H1 (cell line): ENCODE results near the gene DDX11. TPM values are rescaled to one million over a fixed set of nuclear protein-coding genes. Genes with fewer than 3 reads are reported as not detected.
"Not testable (repeated sequence)": the region's sequence is repeated elsewhere in the genome, so short reads cannot be mapped to it uniquely, and the experiment has no call there.

Experiments used
- CTCF ChIA-PET: fragments of 300-600 bp; sonication (Branson Sonifier 250); formaldehyde crosslinking; loops from one replicate; lab custom pipeline; 2021; ENCODE audit not compliant: partially characterized antibody; lab: Charles Lee
- POLR2A ChIA-PET: fragments of 300-600 bp; sonication (Branson Sonifier 250); formaldehyde crosslinking; loops from one replicate; lab custom pipeline; 2021; ENCODE audit warnings: inconsistent platforms; ENCODE audit not compliant: partially characterized antibody; lab: Charles Lee
- DNase-seq, 2 experiments: peaks; one replicate each; pipeline versions ENCODE4 v3.0.0 to v3.0.0-alpha.2; 2010 to 2022; ENCODE audit warnings: low spot score in 2 of 2, low read depth in 1 of 2, mixed read lengths in 1 of 2
- FAIRE-seq: peaks from 2 replicates; lab custom pipeline; 2011; peaks lifted over from hg19 to GRCh38; lab: Jason Lieb, UNC
- H2AFZ ChIP-seq: 2 replicates; pipeline ENCODE4 v1.8.1; 2012; ENCODE audit warnings: low read length, inconsistent platforms
- H2AK5ac ChIP-seq: 2 replicates; pipeline ENCODE4 v1.6.1; 2013; ENCODE audit warnings: low read depth, low read length
- H2BK120ac ChIP-seq: replicated peaks from 2 replicates; pipeline ENCODE3; 2013; ENCODE audit warnings: low read depth, low read length, inconsistent platforms
- H2BK12ac ChIP-seq: 2 replicates; pipeline ENCODE4 v1.6.1; 2013; ENCODE audit warnings: low read depth, low read length
- H2BK15ac ChIP-seq: 2 replicates; pipeline ENCODE4 v1.6.1; 2013; ENCODE audit warnings: low read length
- H2BK20ac ChIP-seq: 2 replicates; pipeline ENCODE4 v1.6.1; 2013; ENCODE audit warnings: low read length
- H2BK5ac ChIP-seq: 2 replicates; pipeline ENCODE4 v1.6.1; 2013; ENCODE audit warnings: low read depth, low read length
- H3K14ac ChIP-seq: 2 replicates; pipeline ENCODE4 v1.6.1; 2013; ENCODE audit warnings: inconsistent platforms; ENCODE audit not compliant: insufficient read length
- H3K18ac ChIP-seq: 2 replicates; pipeline ENCODE4 v1.6.1; 2013; ENCODE audit warnings: low read length; ENCODE audit errors: extremely low read depth
- H3K23ac ChIP-seq: 2 replicates; pipeline ENCODE4 v1.6.1; 2013; ENCODE audit warnings: inconsistent platforms; ENCODE audit not compliant: insufficient read length
- H3K23me2 ChIP-seq: 2 replicates; pipeline ENCODE4 v1.6.1; 2013; ENCODE audit warnings: low read depth, low read length
- H3K27ac ChIP-seq: 2 replicates; pipeline ENCODE4 v1.6.1; 2011; ENCODE audit warnings: low read depth, low read length, inconsistent platforms
- H3K27me3 ChIP-seq, 4 experiments: replicated peaks in 1 of 4; 1 replicate in 1 of 4; 2 replicates in 3 of 4; pipeline versions ENCODE4 v1.6.1 to v1.8.1; 2011 to 2013; ENCODE audit warnings: low read length in 3 of 4, mild to moderate bottlenecking in 3 of 4, inconsistent platforms in 2 of 4, mixed read lengths in 2 of 4, moderate library complexity in 1 of 4; ENCODE audit not compliant: control insufficient read depth in 3 of 4, insufficient read depth in 3 of 4; ENCODE audit errors: extremely low read depth in 1 of 4
- H3K36me3 ChIP-seq, 4 experiments: 2 replicates each; pipeline versions ENCODE4 v1.6.1 to v1.8.1; 2011 to 2013; ENCODE audit warnings: mild to moderate bottlenecking in 4 of 4, low read length in 3 of 4, moderate library complexity in 2 of 4, control low read depth in 1 of 4, inconsistent platforms in 1 of 4; ENCODE audit not compliant: insufficient read depth in 4 of 4, control insufficient read depth in 2 of 4
- H3K4ac ChIP-seq: replicated peaks from 2 replicates; pipeline ENCODE3; 2013; ENCODE audit warnings: low read length, low read depth, mixed read lengths, inconsistent platforms; ENCODE audit not compliant: insufficient read length
- H3K4me1 ChIP-seq, 4 experiments: replicated peaks in 1 of 4; 1 replicate in 1 of 4; 2 replicates in 3 of 4; pipeline versions ENCODE4 v1.6.1 to v1.8.1; 2011 to 2013; ENCODE audit warnings: low read length in 3 of 4, inconsistent platforms in 2 of 4, mixed read lengths in 1 of 4; ENCODE audit not compliant: insufficient read depth in 4 of 4, control insufficient read depth in 3 of 4
- H3K4me2 ChIP-seq, 2 experiments: 2 replicates each; pipeline versions ENCODE4 v1.6.1 to v1.8.1; 2011 to 2013; ENCODE audit warnings: low read depth in 2 of 2, low read length in 2 of 2, control low read depth in 1 of 2, inconsistent platforms in 1 of 2, mild to moderate bottlenecking in 1 of 2; ENCODE audit not compliant: insufficient read depth in 1 of 2
- H3K4me3 ChIP-seq, 4 experiments: fragments of 200-600, 300-600 bp in 1 of 4; sonication (generic), shearing (Covaris generic), sonication (Bioruptor Twin) in 1 of 4; 2 replicates each; pipeline versions ENCODE4 v1.5.1 to v1.8.1; 2011 to 2016; ENCODE audit warnings: low read length in 4 of 4, low read depth in 3 of 4, control low read depth in 2 of 4, inconsistent platforms in 2 of 4, mild to moderate bottlenecking in 2 of 4, mixed read lengths in 1 of 4, moderate library complexity in 1 of 4; ENCODE audit not compliant: insufficient read depth in 2 of 4; ENCODE audit errors: extremely low read depth in 1 of 4
- H3K56ac ChIP-seq: replicated peaks from 2 replicates; pipeline ENCODE3; 2013; ENCODE audit warnings: low read depth, mild to moderate bottlenecking, mixed read lengths, low read length, inconsistent platforms; ENCODE audit not compliant: insufficient read length
- H3K79me1 ChIP-seq: 2 replicates; pipeline ENCODE4 v1.6.1; 2013; ENCODE audit warnings: low read depth, low read length, control low read depth
- H3K79me2 ChIP-seq, 2 experiments: 2 replicates each; pipeline versions ENCODE4 v1.6.1 to v1.8.1; 2012 to 2013; ENCODE audit warnings: low read length in 2 of 2, mild to moderate bottlenecking in 2 of 2, inconsistent platforms in 1 of 2; ENCODE audit not compliant: insufficient read depth in 2 of 2, control insufficient read depth in 1 of 2
- H3K9ac ChIP-seq, 4 experiments: replicated peaks in 1 of 4; 1 replicate in 1 of 4; 2 replicates in 3 of 4; pipeline versions ENCODE4 v1.6.1 to v1.8.1; 2011 to 2013; ENCODE audit warnings: low read depth in 3 of 4, low read length in 3 of 4, control low read depth in 2 of 4, mild to moderate bottlenecking in 2 of 4, moderate library complexity in 2 of 4, inconsistent platforms in 1 of 4; ENCODE audit errors: extremely low read depth in 1 of 4
- H3K9me3 ChIP-seq, 2 experiments: 2 replicates each; pipeline versions ENCODE4 v1.6.1 to v1.8.1; 2012 to 2013; ENCODE audit warnings: mild to moderate bottlenecking in 2 of 2, moderate library complexity in 2 of 2, control low read depth in 1 of 2, inconsistent platforms in 1 of 2, low read depth in 1 of 2, low read length in 1 of 2, mixed read lengths in 1 of 2; ENCODE audit not compliant: insufficient read depth in 2 of 2
- H4K20me1 ChIP-seq, 2 experiments: replicated peaks in 1 of 2; 2 replicates each; pipeline versions ENCODE3 to v1.8.1; 2011 to 2013; ENCODE audit warnings: inconsistent platforms in 2 of 2, low read length in 2 of 2, mild to moderate bottlenecking in 1 of 2; ENCODE audit not compliant: insufficient read depth in 2 of 2, control insufficient read depth in 1 of 2
- H4K5ac ChIP-seq: 2 replicates; pipeline ENCODE4 v1.6.1; 2013; ENCODE audit warnings: low read length, low read depth, mixed read lengths, inconsistent platforms; ENCODE audit not compliant: insufficient read length
- H4K8ac ChIP-seq: 2 replicates; pipeline ENCODE4 v1.8.0; 2013; ENCODE audit warnings: mild to moderate bottlenecking, moderate library complexity, low read length, inconsistent platforms; ENCODE audit not compliant: insufficient read depth; ENCODE audit errors: extremely low read depth
- H4K91ac ChIP-seq: replicated peaks from 2 replicates; pipeline ENCODE3; 2013; ENCODE audit warnings: low read length, mixed read lengths, inconsistent platforms; ENCODE audit not compliant: insufficient read length
- WGBS, 2 experiments: shearing (Covaris generic) in 1 of 2; methylation state at CpG; one replicate each; pipeline versions ENCODE4 v1.1.6 to v1.1.7; 2013 to 2015; ENCODE audit warnings: low lambda C conversion rate in 2 of 2, mixed read lengths in 2 of 2, inconsistent platforms in 1 of 2, low coverage in 1 of 2, missing lambda C conversion rate in 1 of 2; ENCODE audit not compliant: insufficient replicate concordance in 2 of 2, insufficient coverage in 1 of 2, insufficient read length in 1 of 2; ENCODE audit errors: extremely low coverage in 1 of 2, missing lambda C conversion rate in 1 of 2; 5-methylcytosine and 5-hydroxymethylcytosine counted together
- polyA plus RNA-seq, 7 experiments: library from polyadenylated mRNA; depleted of rRNA in 3 of 7; stranded (reverse) in 5 of 7; unstranded in 2 of 7; fragments of >200 nt in 5 of 7; fragments of 200-250 nt in 2 of 7; gene quantifications; 1 replicate in 5 of 7; 2 replicates in 1 of 7; 4 replicates in 1 of 7; pipeline versions ENCODE4 v1.2.1 to v1.2.3, GENCODE V29; 2011 to 2013; ENCODE audit warnings: missing spikeins in 2 of 7, mixed read lengths in 2 of 7
- total RNA-seq: library from RNA; stranded (reverse); fragmentation: NEBNext Ultra II Directional; extraction: Animal tissue kit (Norgen Biotek cat#: 25700); gene quantifications from 2 replicates; pipeline ENCODE4 v1.2.1, GENCODE V29; 2021

The DDX11 gene
- total and polyA plus RNA-seq, 2 of the 8 experiments (the other 6 are each of a cell fraction or from before 2014, with no cell fraction given): 61.6 to 141 TPM

DNA sequence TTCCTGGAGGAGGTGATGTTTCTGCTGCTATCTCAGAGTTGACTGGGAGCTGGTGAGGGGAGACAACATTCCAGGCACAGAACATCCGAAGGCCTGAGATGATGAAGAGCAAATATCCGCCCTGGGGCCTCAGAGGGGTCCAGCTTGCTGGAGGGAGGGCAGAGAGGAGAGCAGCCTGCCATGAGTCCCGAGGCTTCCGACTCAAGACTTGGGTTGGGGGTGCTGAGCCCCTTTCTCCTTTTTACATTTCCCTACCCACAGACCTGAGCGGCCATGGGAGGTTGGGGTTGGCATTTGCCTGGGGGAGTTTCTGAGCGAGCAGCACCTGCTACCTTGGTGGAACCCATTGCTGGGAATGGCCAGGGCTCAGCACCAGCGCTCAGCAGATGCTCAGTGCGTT lies 13.8 kb downstream of the DDX11 start:
- H3K56ac ChIP-seq, H2BK5ac ChIP-seq, H4K20me1 ChIP-seq, H3K79me2 ChIP-seq, H2AK5ac ChIP-seq, FAIRE-seq, H3K23me2 ChIP-seq, H3K27me3 ChIP-seq, H3K4ac ChIP-seq, DNase-seq, H3K4me3 ChIP-seq, H3K14ac ChIP-seq, H2BK20ac ChIP-seq, H3K27ac ChIP-seq, H3K4me1 ChIP-seq, H4K91ac ChIP-seq, H3K23ac ChIP-seq, H2BK15ac ChIP-seq, H4K5ac ChIP-seq, H3K9me3 ChIP-seq, H3K79me1 ChIP-seq, CTCF ChIA-PET, H3K9ac ChIP-seq, H2BK12ac ChIP-seq, POLR2A ChIA-PET, H3K4me2 ChIP-seq, H2AFZ ChIP-seq, H3K18ac ChIP-seq, H4K8ac ChIP-seq, H2BK120ac ChIP-seq: not testable (repeated sequence)
- 84% methylated on average over 6 of the region's 8 CpGs; no CpG with 5 or more reads in 1 of the 2 experiments for WGBS, 2 experiments
- peaks cover 0 to 40% (median 26%) of the 10 kb centered on the region in 4 experiments; a peak in 7 of 8 replicates for H3K36me3 ChIP-seq

DNA sequence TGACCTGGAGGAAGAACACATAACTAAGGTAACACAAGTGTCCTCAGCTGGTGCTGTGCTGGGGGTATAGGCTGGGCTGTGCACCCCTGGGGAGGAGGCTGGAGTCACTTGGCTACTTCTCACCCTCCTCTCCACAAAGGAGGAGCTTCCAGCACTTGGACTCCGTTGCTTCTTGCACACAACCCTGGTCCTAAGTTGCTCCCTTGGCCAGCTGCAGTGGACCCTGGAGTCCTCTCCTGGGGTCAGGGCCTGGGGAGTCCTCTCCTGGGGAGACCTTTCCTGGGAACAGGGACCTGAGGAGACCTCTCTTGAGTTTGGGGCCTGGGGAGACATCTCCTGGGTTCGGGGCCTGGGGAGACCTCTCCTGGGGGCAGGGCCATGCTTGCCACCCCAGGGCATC lies 14.3 kb downstream of the DDX11 start:
- H2AFZ ChIP-seq, H3K4ac ChIP-seq, H3K23ac ChIP-seq, H3K79me1 ChIP-seq, DNase-seq, H2AK5ac ChIP-seq, H3K4me1 ChIP-seq, POLR2A ChIA-PET, H3K18ac ChIP-seq, H3K4me3 ChIP-seq, H2BK12ac ChIP-seq, H3K56ac ChIP-seq, H3K9ac ChIP-seq, H3K27me3 ChIP-seq, H2BK20ac ChIP-seq, H3K79me2 ChIP-seq, H4K91ac ChIP-seq, H2BK5ac ChIP-seq, H4K20me1 ChIP-seq, H3K9me3 ChIP-seq, H2BK120ac ChIP-seq, H3K27ac ChIP-seq, H3K14ac ChIP-seq, H4K8ac ChIP-seq, CTCF ChIA-PET, H3K4me2 ChIP-seq, H3K23me2 ChIP-seq, H2BK15ac ChIP-seq, FAIRE-seq, H4K5ac ChIP-seq: not testable (repeated sequence)
- WGBS, 2 experiments: 100% methylated on average over 1 of the region's 2 CpGs; no CpG with 5 or more reads in 1 of the 2 experiments
- H3K36me3 ChIP-seq: peaks cover 0 to 39% (median 25%) of the 10 kb centered on the region in 4 experiments; a peak in 7 of 8 replicates
